Measurements from ENCODE around the gene ZDHHC3.

GRCh38 chr3:44993471-44994205 lies 17.7 kb upstream of the ZDHHC3 start:
- no peak for TF ChIP-seq CTCF (IDR thresholded peaks at IDR 0.05)
- no peak for TF ChIP-seq POLR2A (IDR thresholded peaks at IDR 0.05)
- TF ChIP-seq POLR2AphosphoS5 (IDR thresholded peaks at IDR 0.05), result no peak
